ENCODE results near the gene SKA3.

GRCh38 chr13:21176982-21177284 lies 581 bp upstream of the SKA3 start:
- TF ChIP-seq CTCF (tag by site-specific recombination; IDR thresholded peaks at IDR 0.05) (no peak), ZNF335 (tag by site-specific recombination; conservative IDR thresholded peaks at IDR 0.05) (peak; percentile 18; the same call in 1 of the 2 replicates), ZNF768 (tag by site-specific recombination; IDR thresholded peaks at IDR 0.05) (no peak), ZNF704 (tag by site-specific recombination; IDR thresholded peaks at IDR 0.05) (no peak), ZNF513 (tag by site-specific recombination; IDR thresholded peaks at IDR 0.05) (no peak), ZBTB26 (tag by site-specific recombination; optimal IDR thresholded peaks at IDR 0.05) (no peak), ZNF157 (tag by site-specific recombination; IDR thresholded peaks at IDR 0.05) (no peak), PBX3 (CRISPR knock-in tag; IDR thresholded peaks at IDR 0.05) (no peak), YY1 (tag by site-specific recombination; IDR thresholded peaks at IDR 0.05) (no peak), ZNF416 (tag by site-specific recombination; IDR thresholded peaks at IDR 0.05) (no peak), ZNF580 (tag by site-specific recombination; IDR thresholded peaks at IDR 0.05) (no peak), ZNF37A (tag by site-specific recombination; IDR thresholded peaks at IDR 0.05) (no peak), BCL11A (tag by site-specific recombination; IDR thresholded peaks at IDR 0.05; ENCODE audit: low read depth) (no peak)
